HPDE6-E6E7 (cell line): Measurements from ENCODE around the gene UBE2D2.

Experiments
- DNase-seq: peaks from one replicate; pipeline ENCODE4 v3.0.0; 2011; ENCODE audit warnings: missing footprints; ENCODE audit errors: extremely low spot score

UBE2D2 gene

GRCh38 chr5:139636207-139636792, 75.2 kb downstream of the UBE2D2 start:
- DNase-seq: no peak

GRCh38 chr5:139636975-139637408, 75.9 kb downstream of the UBE2D2 start:
- DNase-seq: no peak

GRCh38 chr5:139637438-139638089, 76.4 kb downstream of the UBE2D2 start:
- DNase-seq: no peak

- no peak for DNase-seq
Observed at GRCh38 chr5:139638090-139638735, 77.1 kb downstream of the UBE2D2 start.

GRCh38 chr5:139638736-139639618, 77.8 kb downstream of the UBE2D2 start:
- DNase-seq: no peak

GRCh38 chr5:139639619-139640380, 78.7 kb downstream of the UBE2D2 start:
- no peak for DNase-seq

- no peak for DNase-seq
Observed at GRCh38 chr5:139640421-139641115, 79.4 kb downstream of the UBE2D2 start.

GRCh38 chr5:139641116-139642080, 80.3 kb downstream of the UBE2D2 start:
- DNase-seq: no peak

- no peak for DNase-seq
Observed at GRCh38 chr5:139642213-139642612, 81.1 kb downstream of the UBE2D2 start.

GRCh38 chr5:139642891-139643871, 82.0 kb downstream of the UBE2D2 start:
- DNase-seq: no peak

GRCh38 chr5:139644001-139644456, 82.9 kb downstream of the UBE2D2 start:
- DNase-seq: no peak

GRCh38 chr5:139644646-139645429, 83.7 kb downstream of the UBE2D2 start:
- no peak for DNase-seq

- DNase-seq: no peak
Observed at GRCh38 chr5:139645430-139645871, 84.3 kb downstream of the UBE2D2 start.

GRCh38 chr5:139646111-139646510, 85.0 kb downstream of the UBE2D2 start:
- DNase-seq: no peak

- DNase-seq: no peak
Observed at GRCh38 chr5:139646912-139647505, 85.9 kb downstream of the UBE2D2 start.

- DNase-seq: no peak
Observed at GRCh38 chr5:139647506-139648204, 86.5 kb downstream of the UBE2D2 start.
